KG1 (cell line): ENCODE data around the gene NT5DC4.

ENCODE experiments used
- DNase-seq: peaks from one replicate; lab custom pipeline; 2025; lab: John Stamatoyannopoulos, UW

NT5DC4 gene

GRCh38 chr2:112723547-112723940, 2.7 kb downstream of the NT5DC4 start:
- DNase-seq, result no peak

DNA sequence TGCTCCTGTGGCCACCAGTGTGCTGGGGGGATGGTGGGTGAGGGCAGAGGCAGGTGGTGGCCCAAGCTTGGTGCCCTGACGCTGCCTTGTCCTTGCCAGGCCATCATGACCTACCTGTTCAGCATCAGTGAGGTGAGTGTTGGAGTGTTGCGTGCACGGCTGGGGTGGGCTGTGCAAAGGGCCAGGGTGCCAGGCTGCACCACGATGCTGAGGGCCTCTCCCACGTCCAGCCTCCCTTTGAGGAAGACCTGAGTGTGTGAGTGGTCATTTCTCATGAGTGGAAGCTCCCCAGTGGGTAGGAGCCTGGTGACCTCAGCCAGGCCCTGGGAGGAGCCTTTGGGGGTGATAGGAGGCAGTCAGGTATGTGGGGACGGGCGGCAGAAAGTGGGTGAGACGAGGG, 3.2 kb downstream of the NT5DC4 start:
- no peak for DNase-seq

GRCh38 chr2:112724591-112725525, 4.0 kb downstream of the NT5DC4 start:
- DNase-seq, result peak; percentile 33

- no peak for DNase-seq
Measured at GRCh38 chr2:112725545-112726457, 5.0 kb downstream of the NT5DC4 start.

- peak; percentile 87 for DNase-seq
Measured at GRCh38 chr2:112726487-112727190, 5.8 kb downstream of the NT5DC4 start.

DNA sequence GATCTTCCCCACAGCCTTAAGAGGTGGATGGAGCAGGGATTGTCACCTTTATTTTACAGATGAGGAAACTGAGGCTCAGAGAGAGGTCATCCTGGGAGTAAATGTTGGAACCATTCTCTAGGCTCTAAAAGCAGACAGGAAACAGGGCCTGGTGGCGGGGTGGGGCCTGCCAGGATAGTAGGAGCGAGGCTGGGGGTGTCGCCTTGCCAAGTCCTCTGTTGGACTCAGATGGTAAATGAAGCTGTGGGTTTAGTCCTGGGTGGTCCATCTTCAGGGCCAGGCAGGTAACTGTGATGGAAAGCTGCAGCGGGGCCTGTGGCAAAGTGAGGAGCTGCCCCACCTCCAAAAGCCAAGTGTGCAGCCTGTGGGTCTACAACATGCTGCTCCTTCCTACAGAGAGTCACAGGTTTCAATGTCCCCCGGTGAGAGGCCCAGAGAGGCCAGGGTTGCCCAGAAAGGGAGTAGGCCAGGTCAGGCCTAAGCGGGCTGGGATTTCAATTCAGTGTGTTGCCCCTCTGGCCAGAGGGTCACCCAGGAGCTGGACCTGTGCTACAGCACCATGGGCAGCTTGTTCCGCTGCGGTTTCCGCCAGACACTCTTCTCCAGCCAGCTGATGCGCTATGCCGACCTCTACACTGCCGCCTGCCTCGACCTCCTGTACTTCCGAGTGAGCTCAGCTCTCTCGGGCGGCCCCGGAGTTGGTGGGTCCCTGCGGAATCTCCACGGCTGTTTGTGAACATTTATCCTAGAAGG, 6.6 kb downstream of the NT5DC4 start:
- DNase-seq, result no peak

- no peak for DNase-seq
Measured at GRCh38 chr2:112728029-112728362, 7.2 kb downstream of the NT5DC4 start.

DNA sequence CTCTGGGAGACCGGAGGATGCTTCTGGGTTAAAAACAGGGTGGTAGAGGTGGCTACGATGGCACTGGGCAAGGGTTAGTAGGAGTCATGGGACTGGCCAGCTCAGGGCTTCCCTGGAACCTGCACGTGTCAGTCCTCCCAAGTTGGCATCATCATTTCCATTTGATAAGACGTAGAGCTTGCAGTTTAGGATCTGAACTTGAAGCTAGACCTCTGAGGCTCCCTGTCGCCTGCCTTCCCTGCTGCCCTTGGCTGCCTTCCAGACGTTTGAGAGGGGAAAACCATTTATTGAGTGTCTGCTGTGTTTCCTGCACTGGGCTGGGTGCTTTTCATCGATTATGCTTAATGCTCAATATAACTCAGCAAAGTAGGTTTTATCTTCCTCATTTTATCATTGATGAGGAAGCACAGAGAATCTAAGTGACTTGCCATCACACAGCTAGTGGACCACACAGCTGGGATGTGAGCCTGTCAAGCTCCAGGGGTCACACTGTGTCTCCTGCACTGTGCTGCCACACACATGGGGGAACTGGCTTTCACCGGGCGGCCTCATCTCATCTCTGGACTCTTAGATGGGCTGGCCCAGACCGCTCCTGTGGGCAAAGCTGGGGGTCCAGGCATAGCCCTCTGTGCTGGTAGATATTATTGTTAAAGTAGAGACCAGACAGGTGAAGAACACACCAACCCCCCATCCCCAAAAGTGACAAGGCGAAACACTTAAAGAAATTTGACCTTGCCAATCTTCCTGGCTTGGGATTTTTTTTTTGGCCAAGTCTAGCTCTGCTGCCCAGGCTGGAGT, 7.8 kb downstream of the NT5DC4 start:
- DNase-seq, result no peak

DNA sequence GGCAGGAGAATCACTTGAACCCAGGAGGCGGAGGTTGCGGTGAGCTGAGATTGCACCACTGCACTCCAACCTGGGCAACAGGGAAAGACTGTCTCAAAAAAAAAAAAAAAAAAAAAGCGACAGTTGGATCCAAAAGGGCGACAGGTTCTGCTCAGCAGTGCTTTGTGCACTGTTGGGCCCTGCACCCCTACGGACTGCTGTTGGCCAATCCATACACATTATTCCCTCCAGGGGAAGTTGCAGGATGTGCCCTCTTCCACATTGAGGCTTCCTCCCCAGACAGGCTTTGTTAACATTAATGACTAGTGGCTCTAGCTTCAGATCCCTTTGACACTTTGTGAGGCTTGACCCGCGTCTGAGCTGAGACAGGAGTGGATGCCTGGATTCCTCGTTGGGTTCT, 9.4 kb downstream of the NT5DC4 start:
- no peak for DNase-seq

- DNase-seq, result no peak
Measured at GRCh38 chr2:112730791-112731190, 10.0 kb downstream of the NT5DC4 start.

DNA sequence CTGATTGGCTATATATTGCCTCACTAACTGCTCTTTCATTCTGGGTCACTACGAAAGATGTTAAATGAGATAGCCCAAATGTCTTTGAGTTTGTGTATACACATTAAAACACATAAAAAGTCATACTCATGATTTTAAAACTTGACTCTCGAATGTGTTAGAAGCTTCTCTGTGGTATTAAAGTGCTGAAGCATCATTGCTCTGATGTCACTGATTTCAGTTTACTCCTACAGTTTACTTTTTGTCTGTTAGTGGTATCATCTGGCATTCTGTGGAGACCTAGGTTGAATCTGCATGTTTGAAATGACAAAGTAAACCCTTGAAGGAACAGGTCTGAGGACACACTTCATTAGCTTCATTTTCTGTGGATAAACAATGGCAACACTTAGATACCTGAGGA, 10.7 kb downstream of the NT5DC4 start:
- no peak for DNase-seq

GRCh38 chr2:112733456-112733855, 12.6 kb downstream of the NT5DC4 start:
- DNase-seq, result no peak

DNA sequence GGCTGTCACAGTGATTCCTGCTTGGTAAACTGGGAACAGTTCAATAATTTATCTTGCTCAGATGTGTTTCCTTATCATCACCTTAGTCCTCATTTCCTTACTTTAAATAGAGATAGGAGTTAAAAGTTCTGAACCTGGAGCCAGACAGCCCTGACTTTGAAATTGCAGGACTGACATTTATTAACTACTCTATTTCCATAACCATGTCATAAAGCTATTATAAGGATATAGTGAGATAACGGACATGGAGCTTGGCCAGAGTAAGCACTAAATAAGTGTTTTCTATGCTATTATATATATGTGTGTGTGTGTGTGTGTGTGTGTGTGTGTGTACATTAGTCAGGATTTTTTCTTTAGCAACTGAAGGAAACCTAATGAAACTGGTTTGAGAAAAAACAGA, 13.1 kb downstream of the NT5DC4 start:
- no peak for DNase-seq

DNA sequence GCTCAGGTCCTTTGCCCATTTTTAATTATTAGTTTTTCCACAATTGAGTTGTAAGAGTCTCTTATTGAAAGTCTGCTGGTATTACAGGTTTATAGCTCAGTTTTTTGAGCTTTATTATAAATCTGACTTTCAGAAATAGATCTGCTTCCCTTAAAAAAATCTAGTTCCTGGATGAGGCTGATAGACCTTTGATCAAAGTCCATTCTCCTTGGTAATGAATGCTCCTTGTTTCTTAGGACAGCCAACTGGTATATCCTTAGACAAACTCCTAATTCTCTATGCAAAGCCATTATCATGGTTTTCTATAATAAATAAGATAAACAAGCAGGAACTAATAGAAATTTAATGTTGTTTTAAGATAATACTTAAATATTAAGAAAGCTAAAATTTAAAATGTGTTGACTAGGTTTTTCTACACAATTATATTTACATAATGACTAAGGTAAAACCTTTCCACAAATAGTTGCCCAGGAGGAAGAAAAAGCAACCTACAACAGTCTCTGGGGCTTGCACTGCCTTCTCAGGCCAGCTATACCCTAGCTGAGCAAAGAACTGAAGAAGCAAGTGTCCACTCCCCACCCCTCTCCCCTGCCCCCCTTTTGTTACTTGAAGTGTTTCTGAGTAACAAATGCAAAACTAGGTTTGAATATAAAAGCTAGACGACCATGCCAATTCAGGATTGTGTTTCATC, 16.9 kb downstream of the NT5DC4 start:
- no peak for DNase-seq

DNA sequence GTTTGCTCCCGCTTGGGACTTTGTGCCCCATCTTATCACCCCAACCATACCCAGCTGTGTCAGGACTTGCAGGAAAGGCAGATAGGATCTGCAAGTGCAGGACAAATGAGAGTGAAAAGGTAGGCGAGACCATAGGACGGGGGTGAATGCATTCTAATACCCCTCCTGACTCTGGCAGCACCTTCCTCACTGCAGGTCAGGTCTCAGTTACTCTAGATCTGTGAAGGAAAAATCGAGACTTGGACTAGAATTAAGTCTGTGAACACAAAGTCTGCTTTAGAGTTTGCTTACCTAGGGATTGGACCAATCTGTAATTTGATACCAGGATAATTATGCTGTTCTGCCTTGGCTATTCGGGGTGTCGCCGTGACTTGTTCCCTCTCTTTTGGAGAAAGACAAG, 19.7 kb downstream of the NT5DC4 start:
- DNase-seq, result no peak

- DNase-seq, result peak; percentile 24
Measured at GRCh38 chr2:112749755-112750559, 29.1 kb downstream of the NT5DC4 start.

GRCh38 chr2:112750560-112750843, 29.7 kb downstream of the NT5DC4 start:
- no peak for DNase-seq

DNA sequence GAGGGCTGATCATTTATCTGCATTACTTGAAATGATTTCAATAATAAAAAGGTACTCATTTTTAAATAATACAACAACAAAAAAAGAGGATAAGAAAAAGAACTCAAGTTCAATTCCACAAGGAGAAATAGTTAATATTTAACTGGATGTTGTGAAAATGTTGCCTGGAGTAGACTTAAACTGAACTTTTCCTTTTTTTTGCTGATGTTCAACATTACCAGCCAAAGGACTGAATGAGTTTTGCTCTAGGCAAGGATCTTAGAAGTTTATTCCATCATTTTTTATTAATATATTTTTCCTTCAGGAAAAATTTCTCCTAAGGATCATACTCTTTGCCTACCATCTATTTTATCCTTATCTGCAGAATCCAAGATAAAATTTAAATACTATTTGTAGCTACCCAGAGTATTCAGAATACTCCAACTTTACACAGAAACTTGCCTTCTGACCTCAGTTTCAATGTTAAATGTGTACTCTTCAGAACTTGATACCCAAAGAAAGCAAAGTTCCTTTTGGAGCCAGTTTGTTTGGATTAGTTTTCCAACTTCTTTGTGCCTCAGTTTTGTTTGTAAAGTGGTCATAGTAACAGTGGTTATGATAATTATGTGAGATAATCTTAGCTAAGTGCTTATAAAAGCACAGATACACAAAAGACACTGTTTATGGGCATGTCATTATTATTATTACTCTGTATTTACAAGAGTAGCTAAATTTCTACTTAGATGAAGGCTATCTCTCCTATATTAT, 30.8 kb downstream of the NT5DC4 start:
- DNase-seq, result no peak

GRCh38 chr2:112752667-112753066, 31.8 kb downstream of the NT5DC4 start:
- no peak for DNase-seq
